GM12878 (cell line): Measurements from ENCODE around the gene SEMA5A.

Experiments used
- CBX3 ChIP-seq: fragments of 200-600 bp; sonication (generic); IDR thresholded peaks from 2 replicates; pipeline ENCODE4 v1.6.1; 2016; ENCODE audit warnings: low read depth, borderline replicate concordance
- EZH2 ChIP-seq: IDR thresholded peaks from 2 replicates; pipeline ENCODE4 v1.6.1; 2012; ENCODE audit warnings: low read depth, mild to moderate bottlenecking, control low read depth, inconsistent platforms, low read length, borderline replicate concordance; ENCODE audit not compliant: control insufficient read depth
- GATAD2B ChIP-seq: fragments of 450-650 bp; conservative IDR thresholded peaks from 2 replicates; pipeline ENCODE4 v1.6.1; 2017; ENCODE audit warnings: low read depth, mild to moderate bottlenecking, moderate library complexity
- JUND ChIP-seq: IDR thresholded peaks from 2 replicates; pipeline ENCODE4 v1.6.1; 2012; ENCODE audit warnings: low read depth, mild to moderate bottlenecking, low read length, improper control_type of control experiment, moderate library complexity
- POLR2A ChIP-seq: IDR thresholded peaks from 2 replicates; pipeline ENCODE4 v1.6.1; 2011; ENCODE audit warnings: low read depth, mild to moderate bottlenecking, low read length
- POLR2AphosphoS2 ChIP-seq: IDR thresholded peaks from 2 replicates; pipeline ENCODE4 v1.6.1; 2011; ENCODE audit warnings: low read depth, mild to moderate bottlenecking, low read length, improper control_type of control experiment, moderate library complexity
- RFX5 ChIP-seq: IDR thresholded peaks from 2 replicates; pipeline ENCODE4 v1.6.1; 2011; ENCODE audit warnings: low read depth, low read length, improper control_type of control experiment
- SIX5 ChIP-seq: IDR thresholded peaks from 2 replicates; pipeline ENCODE4 v1.6.1; 2011; ENCODE audit warnings: mild to moderate bottlenecking, low read depth, low read length, moderate library complexity; ENCODE audit not compliant: severe bottlenecking
- SREBF2 ChIP-seq: IDR thresholded peaks from 2 replicates; pipeline ENCODE4 v1.6.1; 2012; ENCODE audit warnings: mild to moderate bottlenecking, low read length
- SRF ChIP-seq, 2 experiments: IDR thresholded peaks; 2 replicates each; pipeline ENCODE4 v1.6.1; 2011; ENCODE audit warnings: low read depth in 2 of 2, low read length in 2 of 2, mild to moderate bottlenecking in 1 of 2, moderate library complexity in 1 of 2
- TF ChIP-seq, protein P1 (sequence below), 3 experiments: IDR thresholded peaks in 2 of 3; conservative IDR thresholded peaks in 1 of 3; 2 replicates each; pipeline ENCODE4 v1.5.1; 2011; ENCODE audit warnings: low read depth in 3 of 3, low read length in 3 of 3, mild to moderate bottlenecking in 3 of 3, control low read depth in 2 of 3, moderate library complexity in 2 of 3, inconsistent platforms in 1 of 3, mixed read lengths in 1 of 3; ENCODE audit not compliant: control insufficient read depth in 2 of 3, insufficient read depth in 1 of 3; ENCODE audit errors: extremely low read depth in 1 of 3
- TF ChIP-seq, protein P2 (sequence below): IDR thresholded peaks from 2 replicates; pipeline ENCODE4 v1.6.1; 2012; ENCODE audit warnings: low read length, inconsistent platforms

DNA sequence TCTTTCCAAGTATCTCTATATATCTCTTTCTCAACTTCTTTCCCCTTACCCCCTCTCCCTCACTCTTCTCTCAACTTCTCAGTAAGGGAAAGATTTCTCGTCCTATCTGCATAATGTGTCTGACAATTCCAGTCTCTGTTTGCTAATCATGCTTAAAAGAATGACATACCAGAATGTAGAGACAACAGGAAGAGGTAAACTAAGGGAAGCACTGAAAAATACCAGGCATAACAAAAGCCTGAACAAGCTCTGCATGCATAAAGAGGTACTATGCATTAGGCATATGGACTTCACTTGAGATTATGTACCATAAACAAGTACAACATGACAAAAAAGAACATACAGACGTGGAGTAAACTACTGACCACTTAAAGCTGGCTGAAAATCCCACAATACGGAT lies 62.6 kb downstream of the SEMA5A start:
- no peak for TF ChIP-seq SRF (IDR thresholded peaks at IDR 0.05; ENCODE audit: low read depth in 2 of 2, low read length in 2 of 2)
- no peak for TF ChIP-seq CBX3
- no peak for TF ChIP-seq EZH2
- TF ChIP-seq JUND: no peak
- TF ChIP-seq, protein P1, sequence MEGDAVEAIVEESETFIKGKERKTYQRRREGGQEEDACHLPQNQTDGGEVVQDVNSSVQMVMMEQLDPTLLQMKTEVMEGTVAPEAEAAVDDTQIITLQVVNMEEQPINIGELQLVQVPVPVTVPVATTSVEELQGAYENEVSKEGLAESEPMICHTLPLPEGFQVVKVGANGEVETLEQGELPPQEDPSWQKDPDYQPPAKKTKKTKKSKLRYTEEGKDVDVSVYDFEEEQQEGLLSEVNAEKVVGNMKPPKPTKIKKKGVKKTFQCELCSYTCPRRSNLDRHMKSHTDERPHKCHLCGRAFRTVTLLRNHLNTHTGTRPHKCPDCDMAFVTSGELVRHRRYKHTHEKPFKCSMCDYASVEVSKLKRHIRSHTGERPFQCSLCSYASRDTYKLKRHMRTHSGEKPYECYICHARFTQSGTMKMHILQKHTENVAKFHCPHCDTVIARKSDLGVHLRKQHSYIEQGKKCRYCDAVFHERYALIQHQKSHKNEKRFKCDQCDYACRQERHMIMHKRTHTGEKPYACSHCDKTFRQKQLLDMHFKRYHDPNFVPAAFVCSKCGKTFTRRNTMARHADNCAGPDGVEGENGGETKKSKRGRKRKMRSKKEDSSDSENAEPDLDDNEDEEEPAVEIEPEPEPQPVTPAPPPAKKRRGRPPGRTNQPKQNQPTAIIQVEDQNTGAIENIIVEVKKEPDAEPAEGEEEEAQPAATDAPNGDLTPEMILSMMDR (IDR thresholded peaks at IDR 0.05 in 2 of 3, conservative IDR thresholded peaks at IDR 0.05 in 1 of 3; ENCODE audit: control insufficient read depth in 2 of 3, extremely low read depth in 1 of 3, insufficient read depth in 1 of 3, low read depth in 3 of 3, low read length in 3 of 3): no peak
- no peak for TF ChIP-seq RFX5
- no peak for TF ChIP-seq POLR2A
- no peak for TF ChIP-seq SIX5
- TF ChIP-seq POLR2AphosphoS2: no peak
- TF ChIP-seq GATAD2B: no peak
- TF ChIP-seq, protein P2, sequence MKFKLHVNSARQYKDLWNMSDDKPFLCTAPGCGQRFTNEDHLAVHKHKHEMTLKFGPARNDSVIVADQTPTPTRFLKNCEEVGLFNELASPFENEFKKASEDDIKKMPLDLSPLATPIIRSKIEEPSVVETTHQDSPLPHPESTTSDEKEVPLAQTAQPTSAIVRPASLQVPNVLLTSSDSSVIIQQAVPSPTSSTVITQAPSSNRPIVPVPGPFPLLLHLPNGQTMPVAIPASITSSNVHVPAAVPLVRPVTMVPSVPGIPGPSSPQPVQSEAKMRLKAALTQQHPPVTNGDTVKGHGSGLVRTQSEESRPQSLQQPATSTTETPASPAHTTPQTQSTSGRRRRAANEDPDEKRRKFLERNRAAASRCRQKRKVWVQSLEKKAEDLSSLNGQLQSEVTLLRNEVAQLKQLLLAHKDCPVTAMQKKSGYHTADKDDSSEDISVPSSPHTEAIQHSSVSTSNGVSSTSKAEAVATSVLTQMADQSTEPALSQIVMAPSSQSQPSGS: no peak
- no peak for TF ChIP-seq SREBF2
